Stimulated activated CD4-positive, alpha-beta T cell treated with anti-CD3 and anti-CD28 coated beads, Interleukin-1b, Interleukin-23, amount 100 ng/mL, for 4 hours (primary cell): ENCODE measurements around the gene PIM3.
A peak's percentile ranks its signal among the peaks of the same experiment; 100 is the strongest.

Experiments
- DNase-seq, 2 donors: peaks; one replicate each; pipeline ENCODE4 v3.0.0-alpha.2; 2020; ENCODE audit warnings: low read depth in 2 of 2

The PIM3 gene

DNA sequence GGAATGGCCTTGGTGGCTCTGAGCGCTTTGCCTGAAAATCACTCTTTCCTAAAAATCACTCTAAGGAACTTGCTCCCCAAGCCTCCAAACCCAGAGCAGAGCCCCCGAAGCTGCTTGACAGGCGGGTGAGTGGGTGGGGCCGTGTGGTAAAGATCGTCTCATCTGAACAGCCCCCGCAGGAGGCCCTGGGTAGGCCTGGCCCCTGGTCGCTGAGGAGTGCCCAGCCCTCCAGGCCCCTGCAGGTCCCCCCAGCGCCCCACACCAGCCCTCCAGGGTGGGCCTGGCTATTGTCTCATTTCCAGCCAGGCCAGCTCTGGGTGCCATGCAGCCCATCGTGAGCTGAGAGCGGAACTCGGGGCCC lies 17.2 kb upstream of the PIM3 start:
- DNase-seq = no peak

- DNase-seq = no peak
Observed at GRCh38 chr22:49943771-49944398, 16.7 kb upstream of the PIM3 start.

DNA sequence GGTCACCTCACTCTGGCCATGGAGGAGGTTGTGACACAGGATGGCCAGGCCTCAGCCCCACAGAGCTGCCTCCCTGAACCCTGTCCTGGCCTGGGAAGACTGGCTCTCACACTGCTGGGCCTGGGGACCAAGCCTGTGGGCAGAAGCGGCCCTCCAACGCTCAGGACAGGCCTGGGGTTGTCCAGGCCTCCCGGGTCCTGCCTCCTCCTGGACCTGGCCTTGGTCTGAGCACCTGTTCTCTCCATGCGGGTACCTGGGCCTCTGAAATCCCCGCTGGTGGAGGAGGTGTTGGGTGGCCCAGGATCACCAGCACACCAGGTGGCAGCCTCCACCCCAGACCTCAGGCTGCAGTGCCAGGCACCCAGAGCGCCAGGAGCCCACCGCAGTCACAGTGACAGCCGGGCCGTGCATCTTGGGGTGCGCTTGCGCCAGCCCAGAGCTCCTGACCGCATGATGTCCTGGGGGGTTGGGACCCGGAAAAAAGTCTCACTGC lies 16.1 kb upstream of the PIM3 start:
- DNase-seq = no peak

DNA sequence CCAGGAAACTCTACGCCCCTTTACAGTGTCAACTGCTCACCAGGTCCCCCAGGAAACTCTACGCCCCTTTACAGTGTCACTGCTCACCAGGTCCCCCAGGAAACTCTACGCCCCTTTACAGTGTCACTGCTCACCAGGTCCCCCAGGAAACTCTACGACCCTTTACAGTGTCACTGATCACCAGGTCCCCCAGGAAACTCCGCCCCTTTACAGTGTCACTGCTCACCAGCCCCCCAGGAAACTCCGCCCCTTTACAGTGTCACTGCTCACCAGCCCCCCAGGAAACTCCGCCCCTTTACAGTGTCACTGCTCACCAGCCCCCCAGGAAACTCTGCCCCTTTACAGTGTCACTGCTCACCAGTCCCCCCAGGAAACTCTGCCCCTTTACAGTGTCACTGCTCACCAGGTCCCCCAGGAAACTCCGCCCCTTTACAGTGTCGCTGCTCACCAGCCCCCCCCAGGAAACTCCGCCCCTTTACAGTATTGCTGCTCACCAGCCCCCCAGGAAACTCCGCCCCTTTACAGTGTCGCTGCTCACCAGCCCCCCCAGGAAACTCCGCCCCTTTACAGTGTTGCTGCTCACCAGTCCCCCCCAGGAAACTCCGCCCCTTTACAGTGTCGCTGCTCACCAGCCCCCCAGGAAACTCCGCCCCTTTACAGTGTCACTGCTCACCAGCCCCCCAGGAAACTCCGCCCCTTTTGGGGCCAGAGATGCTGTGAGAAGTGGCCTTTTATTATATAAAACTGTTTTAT lies 15.4 kb upstream of the PIM3 start:
- peak; percentile 12 to 18 for DNase-seq

DNA sequence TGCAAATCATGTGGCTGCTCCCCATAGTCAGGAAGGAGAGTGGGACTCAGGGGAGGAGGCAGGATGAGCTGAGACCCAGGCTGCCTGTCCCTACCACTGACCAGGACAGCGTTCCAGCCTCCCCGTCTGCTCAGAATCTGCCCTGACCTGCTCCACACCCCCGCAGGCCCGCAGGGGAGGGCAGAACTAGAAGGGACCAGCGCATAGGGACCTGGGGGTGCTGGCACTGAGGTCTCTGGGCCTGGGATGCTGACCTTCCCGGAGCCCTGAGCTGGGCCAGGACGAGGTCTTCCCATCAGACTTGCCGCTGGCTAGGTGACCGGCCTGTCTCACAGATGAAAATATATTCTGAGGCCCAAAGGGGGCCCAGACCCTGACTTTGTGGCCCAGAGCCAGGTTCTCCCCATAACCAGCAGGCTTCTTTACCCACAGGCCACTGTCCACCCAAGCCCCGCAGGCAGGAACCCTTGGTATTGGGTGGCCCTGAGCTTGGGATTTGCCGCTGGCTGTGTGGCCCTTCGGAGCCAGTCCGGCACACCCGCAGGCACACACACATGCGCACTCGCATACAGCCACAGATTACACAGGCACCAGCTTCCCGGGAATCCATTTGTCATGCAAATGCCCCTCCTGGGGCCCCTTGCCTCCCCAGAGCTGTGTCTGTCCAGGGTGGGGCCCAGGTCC lies 13.8 kb upstream of the PIM3 start:
- no peak for DNase-seq

- DNase-seq = no peak
Observed at GRCh38 chr22:49947296-49947622, 13.3 kb upstream of the PIM3 start.

GRCh38 chr22:49948116-49948957 lies 12.2 kb upstream of the PIM3 start:
- DNase-seq = no peak

GRCh38 chr22:49948958-49949913 lies 11.3 kb upstream of the PIM3 start:
- no peak for DNase-seq

- no peak for DNase-seq
Observed at GRCh38 chr22:49949914-49950292, 10.7 kb upstream of the PIM3 start.

GRCh38 chr22:49950396-49950994 lies 10.1 kb upstream of the PIM3 start:
- DNase-seq = no peak

- DNase-seq = peak in 1 of 2 donors; percentile 76
Observed at GRCh38 chr22:49951000-49951677, 9.4 kb upstream of the PIM3 start.

GRCh38 chr22:49951678-49951985 lies 8.9 kb upstream of the PIM3 start:
- DNase-seq = no peak

GRCh38 chr22:49951986-49952896 lies 8.3 kb upstream of the PIM3 start:
- no peak for DNase-seq

- DNase-seq = no peak
Observed at GRCh38 chr22:49953027-49953679, 7.4 kb upstream of the PIM3 start.

GRCh38 chr22:49953680-49954344 lies 6.8 kb upstream of the PIM3 start:
- no peak for DNase-seq

GRCh38 chr22:49954354-49954753 lies 6.2 kb upstream of the PIM3 start:
- no peak for DNase-seq

GRCh38 chr22:49954991-49955580 lies 5.5 kb upstream of the PIM3 start:
- no peak for DNase-seq
